ENCODE results near the gene NSMF.

Gene NSMF

GRCh38 chr9:137437691-137438590, 21.2 kb downstream of the NSMF start:
- H3F3A ChIP-seq (ENCODE audit: low read depth) = no peaks in the 10 kb centered on the region
- no peak overlapping the region for H3K4me2 ChIP-seq (ENCODE audit: low read depth, low read length, poor library complexity, severe bottlenecking)
- H3K4me3 ChIP-seq (ENCODE audit: low read length, poor library complexity, severe bottlenecking) = no peak overlapping the region
- H2AFZ ChIP-seq (ENCODE audit: low read length) = no peak overlapping the region
- TF ChIP-seq CTCF (conservative IDR thresholded peaks at IDR 0.05; ENCODE audit: low read length) (no peak), EZH2phosphoT487 (IDR thresholded peaks at IDR 0.05; ENCODE audit: borderline replicate concordance) (no peak)
- no peaks in the 10 kb centered on the region; the same call in 1 of the 2 replicates for H3K9me3 ChIP-seq (ENCODE audit: insufficient read depth, low read depth, low read length)
- no peaks in the 10 kb centered on the region for H3K9me2 ChIP-seq (replicated peaks; ENCODE audit: low read depth, low read length)
- H3K27me3 ChIP-seq (ENCODE audit: insufficient read depth, low read length, poor library complexity, severe bottlenecking) = no peaks in the 10 kb centered on the region
- H3K4me1 ChIP-seq (ENCODE audit: insufficient read depth, low read length, poor library complexity, severe bottlenecking) = no peaks in the 10 kb centered on the region
- no peaks in the 10 kb centered on the region for H4K20me1 ChIP-seq (ENCODE audit: insufficient read depth, low read length, poor library complexity, severe bottlenecking)
- H3K9ac ChIP-seq (ENCODE audit: low read depth, low read length, poor library complexity, severe bottlenecking) = no peak overlapping the region
- H3K36me3 ChIP-seq (ENCODE audit: insufficient read depth, low read length) = no peaks in the 10 kb centered on the region
- no peaks in the 10 kb centered on the region for H3K79me2 ChIP-seq (ENCODE audit: insufficient read depth, low read length)

- Histone ChIP-seq H4K20me1 (ENCODE audit: insufficient read depth, low read length, poor library complexity, severe bottlenecking) (no peaks in the 10 kb centered on the region), H3F3A (ENCODE audit: low read depth) (no peaks in the 10 kb centered on the region), H3K9me2 (replicated peaks; ENCODE audit: low read depth, low read length) (no peaks in the 10 kb centered on the region), H3K9me3 (ENCODE audit: insufficient read depth, low read depth, low read length) (no peaks in the 10 kb centered on the region; the same call in 1 of the 2 replicates), H3K4me2 (ENCODE audit: low read depth, low read length, poor library complexity, severe bottlenecking) (no peak overlapping the region), H3K4me1 (ENCODE audit: insufficient read depth, low read length, poor library complexity, severe bottlenecking) (no peaks in the 10 kb centered on the region), H3K9ac (ENCODE audit: low read depth, low read length, poor library complexity, severe bottlenecking) (no peak overlapping the region), H2AFZ (ENCODE audit: low read length) (no peak overlapping the region), H3K79me2 (ENCODE audit: insufficient read depth, low read length) (no peaks in the 10 kb centered on the region), H3K27me3 (ENCODE audit: insufficient read depth, low read length, poor library complexity, severe bottlenecking) (no peaks in the 10 kb centered on the region), H3K36me3 (ENCODE audit: insufficient read depth, low read length) (no peaks in the 10 kb centered on the region), H3K4me3 (ENCODE audit: low read length, poor library complexity, severe bottlenecking) (no peak overlapping the region)
- no peak for TF ChIP-seq CTCF (conservative IDR thresholded peaks at IDR 0.05; ENCODE audit: low read length)
- no peak for TF ChIP-seq EZH2phosphoT487 (IDR thresholded peaks at IDR 0.05; ENCODE audit: borderline replicate concordance)
Observed at GRCh38 chr9:137436761-137437600, 22.2 kb downstream of the NSMF start.

- TF ChIP-seq EZH2phosphoT487 (IDR thresholded peaks at IDR 0.05; ENCODE audit: borderline replicate concordance) (no peak), CTCF (conservative IDR thresholded peaks at IDR 0.05; ENCODE audit: low read length) (no peak)
- no peaks in the 10 kb centered on the region for H3K79me2 ChIP-seq (ENCODE audit: insufficient read depth, low read length)
- H4K20me1 ChIP-seq (ENCODE audit: insufficient read depth, low read length, poor library complexity, severe bottlenecking) = no peaks in the 10 kb centered on the region
- H3K9me3 ChIP-seq (ENCODE audit: insufficient read depth, low read depth, low read length) = no peaks in the 10 kb centered on the region; the same call in 1 of the 2 replicates
- H3K27me3 ChIP-seq (ENCODE audit: insufficient read depth, low read length, poor library complexity, severe bottlenecking) = no peaks in the 10 kb centered on the region
- no peak overlapping the region for H2AFZ ChIP-seq (ENCODE audit: low read length)
- H3K9ac ChIP-seq (ENCODE audit: low read depth, low read length, poor library complexity, severe bottlenecking) = no peak overlapping the region
- no peaks in the 10 kb centered on the region for H3F3A ChIP-seq (ENCODE audit: low read depth)
- H3K4me1 ChIP-seq (ENCODE audit: insufficient read depth, low read length, poor library complexity, severe bottlenecking) = no peaks in the 10 kb centered on the region
- no peak overlapping the region for H3K4me2 ChIP-seq (ENCODE audit: low read depth, low read length, poor library complexity, severe bottlenecking)
- no peaks in the 10 kb centered on the region for H3K36me3 ChIP-seq (ENCODE audit: insufficient read depth, low read length)
- H3K4me3 ChIP-seq (ENCODE audit: low read length, poor library complexity, severe bottlenecking) = no peak overlapping the region
- no peaks in the 10 kb centered on the region for H3K9me2 ChIP-seq (replicated peaks; ENCODE audit: low read depth, low read length)
Observed at GRCh38 chr9:137435980-137436760, 23.0 kb downstream of the NSMF start.
